SW 1271 (cell line): ENCODE data around the gene SMIM12.

Source experiments
- DNase-seq, 2 experiments: peaks; one replicate each; lab custom pipeline; 2025; lab: John Stamatoyannopoulos, UW

SMIM12 gene

GRCh38 chr1:34872133-34872503, 12.6 kb upstream of the SMIM12 start:
- DNase-seq: no peak

GRCh38 chr1:34871443-34872132, 12.0 kb upstream of the SMIM12 start:
- DNase-seq: no peak

- no peak for DNase-seq
Observed at GRCh38 chr1:34870395-34870794, 10.8 kb upstream of the SMIM12 start.

- no peak for DNase-seq
Observed at GRCh38 chr1:34869760-34870159, 10.2 kb upstream of the SMIM12 start.

GRCh38 chr1:34868230-34869049, 8.9 kb upstream of the SMIM12 start:
- DNase-seq: no peak

- no peak for DNase-seq
Observed at GRCh38 chr1:34867415-34867814, 7.9 kb upstream of the SMIM12 start.

- no peak for DNase-seq
Observed at GRCh38 chr1:34866762-34867109, 7.2 kb upstream of the SMIM12 start.

- DNase-seq: peak in 1 of 2 experiments; percentile 40
Observed at GRCh38 chr1:34865981-34866761, 6.6 kb upstream of the SMIM12 start.

GRCh38 chr1:34865573-34865972, 6.0 kb upstream of the SMIM12 start:
- DNase-seq: no peak

- DNase-seq: no peak
Observed at GRCh38 chr1:34864759-34865158, 5.2 kb upstream of the SMIM12 start.

- no peak for DNase-seq
Observed at GRCh38 chr1:34863501-34863900, 4.0 kb upstream of the SMIM12 start.

GRCh38 chr1:34858901-34859445, 576 bp downstream of the SMIM12 start:
- no peak for DNase-seq

GRCh38 chr1:34856697-34857096, 2.9 kb downstream of the SMIM12 start:
- DNase-seq: no peak

GRCh38 chr1:34852677-34853217, 6.8 kb downstream of the SMIM12 start:
- DNase-seq: peak; percentile 51 to 88

- no peak for DNase-seq
Observed at GRCh38 chr1:34851431-34852105, 8.0 kb downstream of the SMIM12 start.

GRCh38 chr1:34850382-34850781, 9.2 kb downstream of the SMIM12 start:
- DNase-seq: no peak

- no peak for DNase-seq
Observed at GRCh38 chr1:34847094-34847493, 12.5 kb downstream of the SMIM12 start.

GRCh38 chr1:34846265-34846664, 13.3 kb downstream of the SMIM12 start:
- DNase-seq: no peak

- no peak for DNase-seq
Observed at GRCh38 chr1:34845131-34845901, 14.2 kb downstream of the SMIM12 start.

GRCh38 chr1:34844252-34844634, 15.3 kb downstream of the SMIM12 start:
- DNase-seq: no peak
